Right lobe of liver (tissue), 6 donors: ENCODE results near the gene TNIK. TPM values are rescaled to one million over a fixed set of nuclear protein-coding genes. Genes with fewer than 3 reads are reported as not detected.

Source experiments
- ATAC-seq, 4 donors: fragments of 200-7000 bp; cut with Tn5 transposase; one replicate each; pipeline ENCODE4 v1.9.1; 2020; ENCODE audit warnings: mild to moderate bottlenecking in 4 of 4, moderate library complexity in 4 of 4
- DNase-seq, 3 donors: peaks; one replicate each; pipeline ENCODE4 v3.0.0-alpha.2; 2020
- H3K27ac ChIP-seq, 3 donors: fragments of 200-600 bp; one replicate each; pipeline ENCODE4 v1.8.0; 2022
- H3K27me3 ChIP-seq, 2 donors: fragments of 200-600 bp; one replicate each; pipeline ENCODE4 v1.8.0; 2022
- H3K36me3 ChIP-seq, 4 donors: fragments of 200-600 bp; sonication (generic) in 1 of 4; one replicate each; pipeline versions ENCODE4 v1.5.1 to v1.8.0; 2017 to 2022; ENCODE audit warnings: control low read depth in 1 of 4
- H3K4me1 ChIP-seq, 4 donors: fragments of 200-600 bp; sonication (generic) in 1 of 4; one replicate each; pipeline versions ENCODE4 v1.5.1 to v1.8.0; 2017 to 2022; ENCODE audit warnings: control low read depth in 1 of 4
- H3K4me3 ChIP-seq, 3 donors: fragments of 200-600 bp; one replicate each; pipeline ENCODE4 v1.8.0; 2022
- H3K9me3 ChIP-seq, 4 donors: fragments of 200-600 bp; sonication (generic) in 1 of 4; one replicate each; pipeline versions ENCODE4 v1.5.1 to v1.8.0; 2017 to 2022; ENCODE audit warnings: control low read depth in 1 of 4
- CTCF ChIP-seq, 4 donors: fragments of 200-600 bp in 3 of 4; fragments of 450-650 bp in 1 of 4; IDR thresholded peaks; one replicate each; pipeline versions ENCODE4 v1.5.1 to v1.8.0; 2016 to 2022; ENCODE audit warnings: antibody characterized with exemption in 4 of 4, mild to moderate bottlenecking in 2 of 4
- POLR2A ChIP-seq: fragments of 450-650 bp; IDR thresholded peaks from one replicate; pipeline ENCODE4 v1.6.1; 2017; ENCODE audit warnings: antibody characterized with exemption, mild to moderate bottlenecking
- WGBS: methylation state at CpG from one replicate; pipeline ENCODE4 v1.1.6; 2018; ENCODE audit warnings: low coverage, low lambda C conversion rate; ENCODE audit not compliant: insufficient coverage; ENCODE audit errors: missing lambda C conversion rate; 5-methylcytosine and 5-hydroxymethylcytosine counted together
- intact Hi-C, 2 donors: fragments of 100-400 bp; cut with DNase I; formaldehyde crosslinking; loops; one replicate each; pipeline versions ENCODE4 v1.11.2 to v1.14.1; 2022
- total RNA-seq, 6 experiments: library from RNA; depleted of rRNA in 2 of 6; stranded (reverse); fragments of >200 nt in 2 of 6; fragmentation: NEBNext Ultra II Directional in 3 of 6; extraction: Animal tissue kit (Norgen Biotek cat#: 25700) in 3 of 6; gene quantifications; one replicate each; pipeline versions ENCODE4 v1.1.0 to v1.2.4, GENCODE V29; 2016 to 2023
- donor health status: DM: no; HTN: yes; CAD: no.
- donor health status: DM: no; HTN: no; CAD: no.
- donor health status: DM: no; HTN: no; CAD: no.
- donor health status: DM: no; HTN: yes; CAD: no.
- donor health status: DM: no; HTN: yes; CAD: no.

TNIK gene
- total RNA-seq, 6 experiments from 2014 or later: 5.2 to 8.0 (median 6.8) TPM

- Histone ChIP-seq H3K27me3 (no peaks in the 10 kb centered on the region), H3K36me3 (no peaks in the 10 kb centered on the region)
Observed at GRCh38 chr3:171397089-171397488, 63.1 kb downstream of the TNIK start.

GRCh38 chr3:171396048-171396447 is 64.2 kb downstream of the TNIK start:
- no peaks in the 10 kb centered on the region for H3K9me3 ChIP-seq
- DNase-seq (no peak), ATAC-seq (peak in 1 of 4 donors; percentile 27)
- no peaks in the 10 kb centered on the region for H3K36me3 ChIP-seq
- no peak overlapping the region for H3K4me3 ChIP-seq
- intact Hi-C loops: no loop called here
- H3K4me1 ChIP-seq: peaks cover 0 to 14% (median 4%) of the 10 kb centered on the region in 4 donors
- H3K27ac ChIP-seq: no peak overlapping the region
- H3K27me3 ChIP-seq: no peaks in the 10 kb centered on the region
- no peak for TF ChIP-seq POLR2A
- TF ChIP-seq CTCF (IDR thresholded peaks at IDR 0.05): no peak
- 72% methylated on average over 3 of the region's 3 CpGs for WGBS

More at GRCh38 chr3:171397089-171397488, 63.1 kb downstream of the TNIK start:
- no peak overlapping the region for H3K4me3 ChIP-seq
- TF ChIP-seq POLR2A: no peak
- 94% methylated on average over 3 of the region's 3 CpGs for WGBS
- intact Hi-C loops: no loop called here
- ATAC-seq (no peak), DNase-seq (no peak)
- H3K9me3 ChIP-seq: no peaks in the 10 kb centered on the region
- no peak overlapping the region for H3K27ac ChIP-seq
- H3K4me1 ChIP-seq: peaks cover 0 to 14% (median 4%) of the 10 kb centered on the region in 4 donors

GRCh38 chr3:171393032-171393744 is 67.0 kb downstream of the TNIK start:
- Histone ChIP-seq H3K4me1 (peaks cover 0 to 18% (median 4%) of the 10 kb centered on the region in 4 donors), H3K9me3 (no peaks in the 10 kb centered on the region), H3K27me3 (no peaks in the 10 kb centered on the region), H3K4me3 (no peak overlapping the region), H3K36me3 (no peaks in the 10 kb centered on the region), H3K27ac (no peak overlapping the region)
- TF ChIP-seq CTCF (IDR thresholded peaks at IDR 0.05) (no peak), POLR2A (no peak)
- DNase-seq (no peak), ATAC-seq (peak; percentile 64 to 75 (median 70))
- WGBS: 32% methylated on average over 6 of the region's 7 CpGs
- intact Hi-C loops: no loop called here

GRCh38 chr3:171391432-171391831 is 68.8 kb downstream of the TNIK start:
- no peaks in the 10 kb centered on the region for H3K36me3 ChIP-seq
- no peak for ATAC-seq

More at GRCh38 chr3:171391432-171391831, 68.8 kb downstream of the TNIK start:
- DNase-seq: no peak
- H3K4me1 ChIP-seq: peaks cover 0 to 18% (median 4%) of the 10 kb centered on the region in 4 donors
- no peak overlapping the region for H3K27ac ChIP-seq
- H3K4me3 ChIP-seq: no peak overlapping the region
- no peaks in the 10 kb centered on the region for H3K9me3 ChIP-seq
- intact Hi-C loops: no loop called here
- TF ChIP-seq CTCF (IDR thresholded peaks at IDR 0.05) (no peak), POLR2A (no peak)
- no peaks in the 10 kb centered on the region for H3K27me3 ChIP-seq
